Immature natural killer cell (primary cell): ENCODE results near the gene PDHA2. TPM values are rescaled to one million over a fixed set of nuclear protein-coding genes. Genes with fewer than 3 reads are reported as not detected.
"Not testable (repeated sequence)": the region's sequence is repeated elsewhere in the genome, so short reads cannot be mapped to it uniquely, and the experiment has no call there.

Experiments used
- DNase-seq, 3 donors: peaks; one replicate each; pipeline ENCODE4 v3.0.0; 2022; ENCODE audit warnings: mixed read lengths in 1 of 3
- H3K27ac Mint-ChIP-seq, 6 donors: one replicate each; pipeline ENCODE4 v1.8.0; 2020; ENCODE audit warnings: mixed read lengths in 6 of 6, mild to moderate bottlenecking in 5 of 6, inconsistent platforms in 4 of 6, moderate library complexity in 3 of 6
- H3K27me3 Mint-ChIP-seq, 3 donors: one replicate each; pipeline ENCODE4 v1.8.0; 2020 to 2021; ENCODE audit warnings: low read depth in 3 of 3, mild to moderate bottlenecking in 3 of 3, mixed read lengths in 3 of 3, moderate library complexity in 3 of 3, inconsistent platforms in 1 of 3
- H3K36me3 Mint-ChIP-seq, 3 donors: one replicate each; pipeline ENCODE4 v1.8.0; 2020; ENCODE audit warnings: mixed read lengths in 3 of 3, inconsistent platforms in 2 of 3, mild to moderate bottlenecking in 2 of 3
- H3K4me1 Mint-ChIP-seq, 2 donors: one replicate each; pipeline ENCODE4 v1.8.0; 2020; ENCODE audit warnings: inconsistent platforms in 2 of 2, mild to moderate bottlenecking in 2 of 2, mixed read lengths in 2 of 2, moderate library complexity in 1 of 2
- H3K4me3 Mint-ChIP-seq, 5 donors: one replicate each; pipeline ENCODE4 v1.8.0; 2020; ENCODE audit warnings: mild to moderate bottlenecking in 5 of 5, mixed read lengths in 5 of 5, inconsistent platforms in 3 of 5, moderate library complexity in 3 of 5
- H3K9me3 Mint-ChIP-seq, 6 donors: one replicate each; pipeline ENCODE4 v1.8.0; 2020; ENCODE audit warnings: mild to moderate bottlenecking in 6 of 6, mixed read lengths in 6 of 6, inconsistent platforms in 4 of 6, moderate library complexity in 3 of 6
- polyA plus RNA-seq, 3 donors: library from polyadenylated mRNA; unstranded; fragments of 300-500 nt; fragmentation: Illumina TruSeq; gene quantifications; one replicate each; pipeline ENCODE4 v1.2.3, GENCODE V29; 2021

PDHA2 gene
- polyA plus RNA-seq = not detected

DNA sequence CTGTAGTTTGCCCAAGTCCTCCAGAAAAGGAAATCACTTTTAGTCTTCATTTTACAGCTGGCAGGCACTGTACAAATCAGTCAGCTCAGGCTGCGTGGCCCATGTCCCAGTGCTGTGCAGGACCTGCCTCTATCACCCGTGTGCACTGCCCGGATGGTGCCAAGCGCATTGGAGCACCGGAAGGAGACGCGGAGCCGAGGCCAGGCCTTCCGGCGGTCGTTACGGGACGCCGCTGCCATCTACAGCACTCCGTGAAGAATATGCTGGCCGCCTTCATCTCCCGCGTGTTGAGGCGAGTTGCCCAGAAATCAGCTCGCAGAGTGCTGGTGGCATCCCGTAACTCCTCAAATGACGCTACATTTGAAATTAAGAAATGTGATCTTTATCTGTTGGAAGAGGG is at the start of gene PDHA2:
Gene PDHA2 (plus strand): TSS at position 203 of the 400 bp plus-strand sequence. CDS start 58 bp downstream, at position 261.
- Mint-ChIP-seq H3K27me3 (peaks cover 0 to 2% (median 0%) of the 10 kb centered on the region in 3 donors), H3K27ac (no peak within 1 kb of the TSS), H3K36me3 (peaks cover 0 to 6% (median 0%) of the 10 kb centered on the region in 3 donors), H3K9me3 (peaks cover 0 to 21% (median under 1%) of the 10 kb centered on the region in 6 donors), H3K4me1 (no peaks in the 10 kb centered on the region), H3K4me3 (no peak within 1 kb of the TSS)
- no peak for DNase-seq

DNA sequence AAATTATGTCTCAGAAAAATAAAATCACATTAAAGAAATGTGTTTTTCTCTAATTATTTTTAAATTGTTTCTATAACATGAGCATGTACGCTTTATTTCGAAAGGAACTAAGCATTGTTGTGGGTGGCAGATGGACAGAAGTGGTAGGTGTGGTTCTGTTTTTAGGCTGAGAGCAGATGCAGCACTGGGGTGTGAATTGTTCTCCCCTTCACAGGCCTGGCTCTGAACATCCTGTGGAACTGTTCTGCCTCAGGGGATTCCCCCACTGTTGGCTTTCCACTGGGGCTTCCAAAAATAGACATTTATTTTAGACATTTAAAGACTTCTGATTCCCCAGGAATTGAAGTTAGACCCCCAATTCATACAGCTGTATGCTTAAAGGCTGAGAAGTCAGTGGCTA is 41.9 kb upstream of the PDHA2 start:
- Mint-ChIP-seq H3K27me3 (no peaks in the 10 kb centered on the region), H3K4me3 (no peak overlapping the region)
- DNase-seq = peak; percentile 7 to 15 (median 10)

DNA sequence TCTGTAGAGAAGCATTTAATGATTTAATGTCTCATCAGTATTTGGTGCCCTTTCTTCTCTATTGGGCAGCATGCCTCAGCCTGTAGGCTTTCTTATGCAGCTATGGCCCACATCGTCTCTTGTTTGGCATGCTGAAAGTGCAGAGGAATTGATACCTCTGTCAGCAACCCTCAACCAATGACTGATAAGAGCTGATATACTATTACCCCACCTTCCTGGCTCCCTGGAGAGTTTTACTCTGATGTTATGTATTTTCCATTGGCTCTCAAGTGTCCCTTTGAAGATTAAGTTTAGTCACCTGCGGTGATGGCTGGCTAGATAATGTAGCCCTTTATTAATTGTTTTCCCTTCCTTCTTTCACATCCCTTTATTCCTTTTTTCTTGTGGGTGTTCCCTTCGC is 41.2 kb upstream of the PDHA2 start:
- H3K4me1 Mint-ChIP-seq = peaks cover 4 to 17% of the 10 kb centered on the region in 2 donors
- DNase-seq = no peak
- no peaks in the 10 kb centered on the region for H3K36me3 Mint-ChIP-seq
- H3K27me3 Mint-ChIP-seq = no peaks in the 10 kb centered on the region
- H3K4me3 Mint-ChIP-seq = no peak overlapping the region
- H3K27ac Mint-ChIP-seq = no peak overlapping the region
- peaks cover 0 to 10% (median 0%) of the 10 kb centered on the region in 6 donors for H3K9me3 Mint-ChIP-seq

More for the DNA sequence above, 41.9 kb upstream of the PDHA2 start:
- Mint-ChIP-seq H3K9me3 (peaks cover 0 to 17% (median 0%) of the 10 kb centered on the region in 6 donors), H3K36me3 (no peaks in the 10 kb centered on the region), H3K27ac (no peak overlapping the region), H3K4me1 (peaks cover 4 to 17% of the 10 kb centered on the region in 2 donors)

DNA sequence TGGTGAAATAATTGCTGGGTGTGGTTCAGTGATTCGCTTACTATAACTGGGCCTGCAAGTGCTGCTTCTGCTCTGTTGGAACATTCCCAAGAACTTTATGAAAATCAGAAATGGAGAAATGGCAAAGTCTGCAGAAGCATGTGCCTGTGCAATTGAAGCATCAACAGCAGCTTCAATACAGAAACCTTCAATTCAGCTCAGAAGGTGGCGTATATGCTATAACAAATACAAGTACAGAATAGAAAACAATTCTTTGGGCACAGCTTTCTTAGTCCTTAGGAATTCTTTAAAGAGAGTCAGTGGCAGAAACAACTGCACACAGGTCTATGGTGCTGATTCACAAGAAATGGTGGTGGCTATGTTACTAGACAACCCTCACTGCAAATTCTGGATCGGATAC is 18.0 kb upstream of the PDHA2 start:
- H3K36me3 Mint-ChIP-seq = no peaks in the 10 kb centered on the region
- peaks cover 0 to 28% (median 2%) of the 10 kb centered on the region in 6 donors for H3K9me3 Mint-ChIP-seq
- DNase-seq = no peak
- no peak overlapping the region for H3K27ac Mint-ChIP-seq
- H3K27me3 Mint-ChIP-seq = no peaks in the 10 kb centered on the region
- no peak overlapping the region for H3K4me3 Mint-ChIP-seq
- H3K4me1 Mint-ChIP-seq = no peaks in the 10 kb centered on the region

DNA sequence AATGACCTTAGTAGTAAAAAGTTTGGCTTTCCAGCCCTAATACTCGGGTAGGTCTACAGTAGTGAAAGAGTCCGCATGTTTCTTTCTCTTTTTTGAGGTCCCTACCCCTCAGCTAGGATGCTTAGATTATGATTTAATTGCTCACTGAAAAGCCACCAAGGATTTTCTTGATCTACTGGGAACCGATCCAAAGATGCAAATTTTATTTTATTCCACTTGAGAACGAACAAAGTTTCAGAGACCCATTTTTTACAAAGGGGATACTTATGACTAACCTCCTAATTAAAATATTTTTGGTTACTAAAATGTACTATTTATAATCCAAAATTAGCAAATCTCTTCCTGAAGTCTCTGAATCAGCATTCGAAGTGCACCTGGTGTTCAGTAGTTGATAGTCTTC is 14.3 kb upstream of the PDHA2 start:
- H3K4me1 Mint-ChIP-seq = no peaks in the 10 kb centered on the region
- H3K27ac Mint-ChIP-seq = no peak overlapping the region
- no peaks in the 10 kb centered on the region for H3K36me3 Mint-ChIP-seq
- DNase-seq = no peak
- peaks cover 0 to 37% (median 5%) of the 10 kb centered on the region in 6 donors for H3K9me3 Mint-ChIP-seq
- peaks cover 0 to 2% (median 0%) of the 10 kb centered on the region in 3 donors for H3K27me3 Mint-ChIP-seq
- H3K4me3 Mint-ChIP-seq = no peak overlapping the region

DNA sequence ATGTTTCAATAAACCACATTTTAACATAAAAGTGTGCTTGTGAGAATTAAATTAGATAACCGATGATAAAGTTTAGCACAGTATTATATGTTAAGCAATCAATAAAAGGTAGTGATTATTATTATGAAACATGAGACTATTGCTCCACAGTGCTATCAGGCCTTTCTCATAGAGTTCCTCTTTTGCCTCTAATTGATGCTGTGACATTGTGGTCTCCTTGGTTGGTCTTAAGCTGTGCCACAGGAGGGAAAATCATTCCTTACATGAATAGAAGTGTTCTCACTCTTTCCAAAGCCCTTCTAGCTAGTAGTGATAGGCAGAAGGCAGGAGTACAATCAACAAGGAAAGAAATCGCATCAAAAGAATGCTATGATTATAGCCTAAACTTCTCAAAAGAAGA is 9.2 kb upstream of the PDHA2 start:
- Mint-ChIP-seq H3K36me3 (no peaks in the 10 kb centered on the region), H3K4me1 (no peaks in the 10 kb centered on the region), H3K9me3 (peaks cover 0 to 14% (median 0%) of the 10 kb centered on the region in 6 donors), H3K27me3 (peaks cover 0 to 2% (median 0%) of the 10 kb centered on the region in 3 donors), H3K27ac (no peak overlapping the region), H3K4me3 (no peak overlapping the region)
- no peak for DNase-seq

DNA sequence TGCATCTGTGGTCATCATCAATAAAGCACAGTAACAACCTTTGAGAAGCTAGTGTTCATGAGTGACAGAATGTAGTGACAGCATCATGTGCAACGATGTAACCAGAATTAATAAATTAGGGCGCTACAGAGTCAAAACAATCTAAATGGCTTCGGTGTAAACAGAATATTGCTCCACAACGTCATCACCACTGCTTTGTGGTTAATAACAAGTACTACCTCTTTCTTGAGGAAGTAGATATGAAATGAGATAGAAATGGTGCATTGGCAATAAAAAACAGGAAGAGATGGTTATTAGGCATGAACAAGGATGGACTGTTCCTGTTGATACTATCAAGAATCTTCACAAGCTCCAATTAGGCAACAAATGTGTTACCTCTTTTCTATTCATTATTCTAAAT is 8.7 kb upstream of the PDHA2 start:
- peaks cover 0 to 2% (median 0%) of the 10 kb centered on the region in 3 donors for H3K27me3 Mint-ChIP-seq
- H3K27ac Mint-ChIP-seq = no peak overlapping the region
- no peaks in the 10 kb centered on the region for H3K4me1 Mint-ChIP-seq
- H3K4me3 Mint-ChIP-seq = no peak overlapping the region
- H3K9me3 Mint-ChIP-seq = peaks cover 0 to 14% (median 0%) of the 10 kb centered on the region in 6 donors
- no peaks in the 10 kb centered on the region for H3K36me3 Mint-ChIP-seq
- DNase-seq = no peak

DNA sequence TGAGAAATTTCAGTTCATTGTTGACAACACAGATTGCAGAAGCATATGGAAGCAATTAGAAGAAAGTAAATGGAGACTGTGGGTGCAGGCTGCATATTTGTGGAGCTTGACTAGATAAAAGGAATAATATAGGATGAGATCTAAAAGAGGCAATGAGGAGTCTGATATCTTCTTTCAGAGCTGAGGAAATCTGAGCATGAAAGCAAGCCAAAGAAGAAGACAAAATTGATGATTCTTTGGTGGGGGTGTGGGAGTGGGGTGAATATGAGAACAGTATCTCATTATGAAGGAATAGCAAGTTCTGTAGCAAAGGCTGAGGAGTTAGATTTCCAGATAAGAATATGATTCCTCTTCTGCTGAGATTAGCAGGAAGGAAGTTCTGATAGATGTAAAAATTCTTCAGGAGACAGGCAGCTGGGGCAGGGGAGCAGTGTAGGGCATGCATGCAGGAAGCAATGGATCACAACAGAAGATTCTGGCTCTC is 6.1 kb upstream of the PDHA2 start:
- Mint-ChIP-seq H3K4me1 (no peaks in the 10 kb centered on the region), H3K9me3 (peaks cover 0 to 14% (median 0%) of the 10 kb centered on the region in 6 donors), H3K27ac (no peak overlapping the region), H3K36me3 (no peaks in the 10 kb centered on the region), H3K4me3 (no peak overlapping the region), H3K27me3 (peaks cover 0 to 2% (median 0%) of the 10 kb centered on the region in 3 donors)
- no peak for DNase-seq

DNA sequence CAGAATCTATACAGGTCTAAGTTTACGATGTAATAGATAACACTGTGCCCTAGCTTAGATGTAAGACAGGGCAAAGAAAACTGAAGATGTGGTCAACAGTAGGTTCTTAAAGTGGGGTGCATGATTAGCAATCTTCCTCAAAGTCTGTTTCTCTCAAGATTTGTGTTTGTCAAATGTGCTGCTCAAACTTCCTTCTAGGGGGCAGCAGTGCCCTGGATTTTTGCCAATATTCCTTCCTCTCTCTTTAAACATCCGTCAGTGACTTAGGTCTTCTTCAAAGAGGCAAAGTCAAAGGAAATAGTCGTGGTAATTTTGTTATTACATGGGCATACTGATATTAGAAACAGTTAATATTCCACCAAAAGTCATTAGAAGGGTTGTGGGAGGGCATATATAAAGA is 4.2 kb upstream of the PDHA2 start:
- DNase-seq = no peak
- no peak overlapping the region for H3K27ac Mint-ChIP-seq
- no peaks in the 10 kb centered on the region for H3K4me1 Mint-ChIP-seq
- no peak overlapping the region for H3K4me3 Mint-ChIP-seq
- peaks cover 0 to 1% (median 0%) of the 10 kb centered on the region in 3 donors for H3K36me3 Mint-ChIP-seq
- H3K27me3 Mint-ChIP-seq = no peaks in the 10 kb centered on the region
- H3K9me3 Mint-ChIP-seq = peaks cover 0 to 21% (median under 1%) of the 10 kb centered on the region in 6 donors

DNA sequence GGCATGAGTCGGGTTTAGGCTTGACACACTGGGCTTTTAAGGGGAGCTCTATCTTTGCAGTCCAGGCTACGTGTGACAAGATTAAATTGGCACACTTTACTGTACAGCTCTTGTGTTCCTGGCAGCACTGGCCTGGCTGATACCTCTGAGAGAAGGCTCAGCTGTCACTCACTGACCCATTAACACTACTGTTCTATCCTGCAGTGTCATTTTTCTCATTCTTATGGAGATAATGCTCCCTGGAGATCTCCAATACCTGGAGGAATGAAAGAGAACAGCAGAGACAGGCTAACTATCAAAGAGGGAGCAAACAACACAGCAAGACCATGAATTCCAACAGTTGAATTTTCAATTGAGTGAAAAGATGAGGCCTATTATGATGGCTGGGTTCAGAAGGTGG is 1.7 kb upstream of the PDHA2 start:
- no peak for DNase-seq
- Mint-ChIP-seq H3K9me3 (peaks cover 0 to 26% (median under 1%) of the 10 kb centered on the region in 6 donors), H3K36me3 (peaks cover 0 to 6% (median 0%) of the 10 kb centered on the region in 3 donors), H3K4me1 (no peaks in the 10 kb centered on the region), H3K27me3 (no peaks in the 10 kb centered on the region), H3K27ac (no peak overlapping the region), H3K4me3 (no peak overlapping the region)

DNA sequence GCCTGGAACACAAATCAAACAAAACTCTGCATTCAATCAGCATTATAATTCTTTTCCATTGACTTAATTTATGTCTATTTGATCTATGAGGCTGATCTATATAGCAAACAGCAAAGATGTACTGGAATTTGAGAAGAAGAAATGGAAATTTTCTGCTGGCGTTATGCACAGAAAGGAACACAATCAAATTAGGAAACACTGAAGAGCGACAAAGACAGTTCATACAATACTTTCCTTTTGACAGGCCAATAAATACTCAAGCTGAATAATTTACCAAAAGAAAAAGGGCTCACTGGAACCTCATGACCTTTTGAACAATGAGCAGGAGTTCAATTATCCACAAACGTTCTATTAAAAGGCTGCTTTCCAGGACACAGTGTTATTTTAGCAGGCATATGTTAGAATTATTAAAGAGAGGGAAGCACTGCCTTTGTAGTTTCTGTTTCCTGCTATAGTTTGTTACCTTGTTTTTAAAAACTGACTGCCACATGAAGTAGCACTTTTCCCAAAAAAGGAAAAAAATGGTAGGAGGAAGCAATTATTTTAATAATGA is 8.1 kb downstream of the PDHA2 start:
- no peaks in the 10 kb centered on the region for H3K4me1 Mint-ChIP-seq
- peaks cover 0 to 25% (median 2%) of the 10 kb centered on the region in 6 donors for H3K9me3 Mint-ChIP-seq
- no peak overlapping the region for H3K27ac Mint-ChIP-seq
- peaks cover 0 to 4% (median 0%) of the 10 kb centered on the region in 3 donors for H3K27me3 Mint-ChIP-seq
- no peak for DNase-seq
- H3K36me3 Mint-ChIP-seq = no peaks in the 10 kb centered on the region
- H3K4me3 Mint-ChIP-seq = no peak overlapping the region

DNA sequence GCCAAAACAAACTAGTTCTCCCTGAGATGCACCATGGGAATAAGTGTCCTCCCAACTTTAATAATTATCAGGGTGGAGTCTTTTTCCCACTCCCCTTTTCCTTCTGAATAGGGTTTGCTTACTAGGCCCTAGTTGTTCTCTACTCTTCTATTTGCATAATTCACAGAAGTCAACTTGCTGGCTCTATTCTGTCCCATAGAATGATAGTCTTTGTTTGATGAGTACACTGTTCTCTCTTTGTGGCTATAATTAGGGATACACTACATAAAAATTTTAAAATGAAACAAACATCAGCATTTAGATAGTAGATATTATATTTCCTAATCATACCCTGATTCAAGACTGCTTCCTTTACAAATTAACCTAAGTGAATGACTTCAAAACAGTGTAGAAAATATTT is 10.3 kb downstream of the PDHA2 start:
- Mint-ChIP-seq H3K36me3 (no peaks in the 10 kb centered on the region), H3K4me3 (no peak overlapping the region), H3K9me3 (peaks cover 0 to 17% (median 5%) of the 10 kb centered on the region in 6 donors), H3K4me1 (no peaks in the 10 kb centered on the region), H3K27me3 (peaks cover 0 to 2% (median 0%) of the 10 kb centered on the region in 3 donors), H3K27ac (no peak overlapping the region)
- no peak for DNase-seq

DNA sequence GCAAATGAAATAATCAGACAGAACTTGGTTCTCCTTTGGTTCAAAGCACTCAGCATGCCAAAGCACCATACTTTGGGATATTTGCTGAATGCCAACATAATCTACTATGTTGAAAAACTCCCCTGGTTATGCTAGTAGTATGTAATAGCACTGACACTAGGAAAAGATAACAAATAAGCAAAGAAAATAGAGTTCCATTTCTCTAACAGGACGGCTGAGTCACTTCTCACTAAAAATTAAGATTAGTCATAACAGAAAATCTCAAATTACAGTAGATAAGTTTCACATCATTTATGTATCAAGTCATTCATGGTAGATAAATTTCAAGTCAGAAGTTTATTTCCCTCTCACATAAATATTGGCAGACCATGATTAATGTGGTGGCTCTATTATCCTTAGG is 17.9 kb downstream of the PDHA2 start:
- no peak for DNase-seq
- H3K4me3 Mint-ChIP-seq = no peak overlapping the region
- H3K36me3 Mint-ChIP-seq = no peaks in the 10 kb centered on the region
- no peak overlapping the region for H3K27ac Mint-ChIP-seq
- no peaks in the 10 kb centered on the region for H3K4me1 Mint-ChIP-seq
- no peaks in the 10 kb centered on the region for H3K27me3 Mint-ChIP-seq
- H3K9me3 Mint-ChIP-seq = peaks cover 2 to 25% (median 5%) of the 10 kb centered on the region in 6 donors

DNA sequence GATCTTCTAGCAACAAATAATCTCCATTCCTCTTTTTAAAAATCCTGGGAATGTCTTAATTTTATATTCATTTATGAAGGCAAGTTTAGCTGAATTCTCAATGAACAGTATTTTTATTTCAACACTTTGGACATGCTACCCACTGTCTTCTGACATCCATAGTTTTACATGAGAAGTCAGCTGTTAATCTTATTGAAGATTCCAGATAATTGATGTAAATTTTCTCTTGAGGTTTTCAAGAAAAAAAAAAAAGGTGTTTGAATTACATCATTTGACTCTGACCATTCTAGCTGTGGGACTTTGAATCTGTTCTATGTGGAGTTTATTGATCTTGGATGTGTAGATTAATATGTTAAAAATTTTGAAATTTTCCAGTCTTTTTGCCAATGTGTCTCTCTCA is 28.0 kb downstream of the PDHA2 start:
- H3K27me3 Mint-ChIP-seq = peaks cover 0 to 1% (median 0%) of the 10 kb centered on the region in 3 donors

DNA sequence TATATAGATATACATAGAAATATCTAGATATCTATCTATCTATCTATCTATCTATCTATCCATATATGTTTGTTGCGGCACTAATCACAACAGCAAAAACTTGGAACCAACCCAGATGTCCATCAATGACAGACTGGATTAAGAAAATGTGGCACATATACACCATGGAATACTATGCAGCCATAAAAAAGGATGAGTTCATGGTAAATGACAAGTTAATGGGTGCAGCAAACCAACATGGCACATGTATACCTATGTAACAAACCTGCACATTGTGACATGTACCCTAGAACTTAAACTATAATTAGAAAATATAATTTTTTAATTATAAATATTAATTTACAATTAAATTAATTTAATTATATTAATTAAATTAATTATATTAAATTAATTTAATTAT is 29.5 kb downstream of the PDHA2 start:
- peaks cover 10 to 44% (median 18%) of the 10 kb centered on the region in 6 donors for H3K9me3 Mint-ChIP-seq
- DNase-seq, H3K27ac Mint-ChIP-seq, H3K27me3 Mint-ChIP-seq, H3K36me3 Mint-ChIP-seq, H3K4me3 Mint-ChIP-seq, H3K4me1 Mint-ChIP-seq: not testable (repeated sequence)

More for the DNA sequence above, 28.0 kb downstream of the PDHA2 start:
- Mint-ChIP-seq H3K27ac (no peak overlapping the region), H3K9me3 (peaks cover 15 to 53% (median 20%) of the 10 kb centered on the region in 6 donors), H3K4me1 (no peaks in the 10 kb centered on the region), H3K4me3 (no peak overlapping the region), H3K36me3 (no peaks in the 10 kb centered on the region)
- DNase-seq = peak in 1 of 3 donors; percentile 0
